ENCODE data around the gene CPNE1. TPM values are rescaled to one million over a fixed set of nuclear protein-coding genes. Genes with fewer than 3 reads are reported as not detected.

The CPNE1 gene
- total RNA-seq, 1 donor = 92.0 TPM

- H3K4me3 ChIP-seq (ENCODE audit: low read depth, low read length) = peak overlapping the region; percentile 64
- peak; percentile 79 for DNase-seq (ENCODE audit: low read depth)
- TF ChIP-seq CTCF (IDR thresholded peaks at IDR 0.05; ENCODE audit: insufficient read depth, low read depth, low read length) = peak; percentile 41
Measured at GRCh38 chr20:35619196-35620095, 45.3 kb downstream of the CPNE1 start.

DNA sequence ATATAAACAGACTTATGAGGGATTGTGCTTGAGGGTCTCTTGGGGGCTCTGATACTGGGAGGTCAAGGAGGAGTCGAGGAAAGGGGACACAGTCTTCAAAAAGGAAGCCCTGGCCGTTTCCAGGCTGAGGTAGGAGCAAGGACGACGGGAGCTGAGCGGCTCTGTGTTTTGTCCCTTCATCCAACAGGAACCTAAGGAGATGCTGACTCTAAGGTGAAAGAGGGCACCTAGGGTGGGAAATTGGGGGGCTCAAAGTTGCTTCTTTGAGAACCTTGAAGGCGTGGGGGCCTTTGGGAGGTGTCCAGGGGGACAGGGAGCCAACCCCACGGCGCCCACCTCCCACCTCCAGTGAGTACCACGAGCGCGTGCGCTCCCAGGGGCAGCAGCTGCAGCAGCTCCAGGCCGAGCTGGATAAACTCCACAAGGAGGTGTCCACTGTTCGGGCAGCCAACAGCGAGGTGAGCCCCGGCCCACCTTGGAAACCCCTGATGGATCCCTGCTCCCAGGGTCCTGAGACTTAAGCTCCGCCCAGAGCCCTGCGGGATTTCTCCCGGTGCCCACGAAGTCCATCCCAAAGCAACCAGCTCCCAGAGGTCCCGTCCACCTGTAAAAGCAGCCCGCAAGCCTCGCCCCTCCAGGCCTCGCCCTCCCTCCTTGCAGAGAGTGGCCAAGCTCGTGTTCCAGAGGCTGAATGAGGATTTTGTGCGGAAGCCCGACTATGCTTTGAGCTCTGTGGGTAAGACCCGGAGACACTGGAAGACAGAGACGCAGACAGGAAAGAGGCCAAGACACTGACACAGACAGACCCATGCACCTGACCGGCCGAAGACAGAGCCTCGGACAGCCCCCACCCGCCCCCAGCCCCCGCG is 46.2 kb downstream of the CPNE1 start:
- peak overlapping the region; percentile 64 for H3K4me3 ChIP-seq (ENCODE audit: low read depth, low read length)
- TF ChIP-seq CTCF (IDR thresholded peaks at IDR 0.05; ENCODE audit: insufficient read depth, low read depth, low read length) = no peak
- DNase-seq (ENCODE audit: low read depth) = peak; percentile 16

GRCh38 chr20:35617397-35618262 is 47.1 kb downstream of the CPNE1 start:
- peak overlapping the region; percentile 64 for H3K4me3 ChIP-seq (ENCODE audit: low read depth, low read length)
- TF ChIP-seq CTCF (IDR thresholded peaks at IDR 0.05; ENCODE audit: insufficient read depth, low read depth, low read length) = peak; percentile 45

GRCh38 chr20:35616465-35617396 is 48.0 kb downstream of the CPNE1 start:
- DNase-seq (ENCODE audit: low read depth) = peak; percentile 91
- H3K4me3 ChIP-seq (ENCODE audit: low read depth, low read length) = peak overlapping the region; percentile 64
- TF ChIP-seq CTCF (IDR thresholded peaks at IDR 0.05; ENCODE audit: insufficient read depth, low read depth, low read length) = no peak

More at GRCh38 chr20:35617397-35618262, 47.1 kb downstream of the CPNE1 start:
- peak; percentile 59 for DNase-seq (ENCODE audit: low read depth)

DNA sequence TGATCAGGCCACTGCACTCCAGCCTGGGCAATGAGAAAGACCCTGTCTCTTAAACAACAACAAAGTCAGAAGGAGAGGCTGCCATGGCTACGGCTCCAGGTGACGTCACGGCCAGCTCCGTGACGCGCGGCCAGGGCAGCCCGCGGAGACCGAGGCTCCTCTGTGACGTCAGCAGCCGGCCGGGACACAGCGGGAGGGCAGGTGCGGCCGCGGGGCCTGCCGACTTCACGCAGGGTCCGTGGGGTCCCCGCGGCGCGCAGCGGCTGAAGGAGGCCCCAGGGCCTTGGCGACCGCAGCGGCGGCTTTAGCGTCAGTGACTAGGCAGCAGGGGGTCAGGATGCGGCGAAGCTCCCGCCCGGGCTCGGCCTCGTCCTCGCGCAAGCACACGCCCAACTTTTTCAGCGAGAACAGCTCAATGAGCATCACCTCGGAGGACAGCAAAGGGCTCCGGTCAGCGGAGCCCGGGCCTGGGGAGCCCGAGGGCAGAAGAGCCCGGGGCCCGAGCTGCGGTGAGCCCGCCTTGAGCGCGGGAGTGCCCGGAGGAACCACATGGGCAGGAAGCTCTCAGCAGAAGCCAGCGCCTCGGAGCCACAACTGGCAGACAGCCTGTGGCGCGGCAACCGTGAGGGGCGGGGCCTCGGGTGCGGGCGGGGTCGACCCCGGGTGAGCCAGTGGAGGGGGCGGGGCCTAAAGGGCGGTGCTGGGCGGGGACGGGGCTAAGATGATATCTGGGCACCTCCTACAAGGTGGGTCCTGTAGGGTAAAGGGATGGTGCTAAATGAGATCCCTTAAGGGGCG is 48.8 kb downstream of the CPNE1 start, which contains the start of gene SPAG4:
Gene SPAG4 (plus strand): TSS at position 163 of the 798 bp plus-strand sequence. CDS start 175 bp downstream, at position 338.
- TF ChIP-seq CTCF (IDR thresholded peaks at IDR 0.05; ENCODE audit: insufficient read depth, low read depth, low read length) = no peak
- peak; percentile 99 for DNase-seq (ENCODE audit: low read depth)

More for the DNA sequence above, 48.8 kb downstream of the CPNE1 start, which contains the start of gene SPAG4:
- H3K4me3 ChIP-seq (ENCODE audit: low read depth, low read length) = peak within 1 kb of the TSS; percentile 64

Measured in fibroblast of villous mesenchyme (primary cell).